Peyer's patch (tissue), 4 donors: ENCODE data around the gene PRPSAP1. TPM values are rescaled to one million over a fixed set of nuclear protein-coding genes. Genes with fewer than 3 reads are reported as not detected.

ENCODE experiments used
- DNase-seq, 3 donors: peaks; one replicate each; pipeline ENCODE4 v3.0.0-alpha.2; 2017 to 2019
- H3K27ac ChIP-seq, 4 donors: fragments of 200-600 bp; sonication (generic); one replicate each; pipeline ENCODE4 v1.5.1; 2016 to 2019
- H3K27me3 ChIP-seq, 2 donors: fragments of 200-600 bp; sonication (generic); one replicate each; pipeline ENCODE4 v1.5.1; 2019
- H3K36me3 ChIP-seq, 3 donors: fragments of 200-600 bp; sonication (generic); one replicate each; pipeline ENCODE4 v1.5.1; 2016 to 2019
- H3K4me1 ChIP-seq, 4 donors: fragments of 200-600 bp; sonication (generic); one replicate each; pipeline ENCODE4 v1.5.1; 2016 to 2019
- H3K4me3 ChIP-seq, 4 donors: fragments of 200-600 bp; sonication (generic); 1 replicate in 3 of 4; 2 replicates in 1 of 4; pipeline ENCODE4 v1.5.1; 2016 to 2019; ENCODE audit warnings: mild to moderate bottlenecking in 1 of 4
- H3K9me3 ChIP-seq, 4 donors: fragments of 200-600 bp; sonication (generic); one replicate each; pipeline ENCODE4 v1.5.1; 2016 to 2019; ENCODE audit warnings: mild to moderate bottlenecking in 1 of 4
- POLR2A ChIP-seq, 2 donors: fragments of 450-650 bp; IDR thresholded peaks; one replicate each; pipeline ENCODE4 v1.5.1; 2017; ENCODE audit warnings: antibody characterized with exemption in 2 of 2, mild to moderate bottlenecking in 2 of 2, moderate library complexity in 2 of 2
- total RNA-seq, 4 donors: library from RNA; depleted of rRNA; stranded (reverse); fragments of >200 nt; gene quantifications; one replicate each; pipeline ENCODE4 v1.1.0, GENCODE V29; 2016
- TF ChIP-seq, protein P1 (sequence below), 6 experiments: fragments of 450-650 bp in 4 of 6; fragments of 200-600 bp in 2 of 6; sonication (generic) in 1 of 6; IDR thresholded peaks; one replicate each; pipeline ENCODE4 v1.5.1; 2017 to 2019; ENCODE audit warnings: antibody characterized with exemption in 6 of 6, mild to moderate bottlenecking in 3 of 6, moderate library complexity in 1 of 6

PRPSAP1 gene
- total RNA-seq, 4 donors from 2014 or later = 39.4 to 105 (median 70.4) TPM

DNA sequence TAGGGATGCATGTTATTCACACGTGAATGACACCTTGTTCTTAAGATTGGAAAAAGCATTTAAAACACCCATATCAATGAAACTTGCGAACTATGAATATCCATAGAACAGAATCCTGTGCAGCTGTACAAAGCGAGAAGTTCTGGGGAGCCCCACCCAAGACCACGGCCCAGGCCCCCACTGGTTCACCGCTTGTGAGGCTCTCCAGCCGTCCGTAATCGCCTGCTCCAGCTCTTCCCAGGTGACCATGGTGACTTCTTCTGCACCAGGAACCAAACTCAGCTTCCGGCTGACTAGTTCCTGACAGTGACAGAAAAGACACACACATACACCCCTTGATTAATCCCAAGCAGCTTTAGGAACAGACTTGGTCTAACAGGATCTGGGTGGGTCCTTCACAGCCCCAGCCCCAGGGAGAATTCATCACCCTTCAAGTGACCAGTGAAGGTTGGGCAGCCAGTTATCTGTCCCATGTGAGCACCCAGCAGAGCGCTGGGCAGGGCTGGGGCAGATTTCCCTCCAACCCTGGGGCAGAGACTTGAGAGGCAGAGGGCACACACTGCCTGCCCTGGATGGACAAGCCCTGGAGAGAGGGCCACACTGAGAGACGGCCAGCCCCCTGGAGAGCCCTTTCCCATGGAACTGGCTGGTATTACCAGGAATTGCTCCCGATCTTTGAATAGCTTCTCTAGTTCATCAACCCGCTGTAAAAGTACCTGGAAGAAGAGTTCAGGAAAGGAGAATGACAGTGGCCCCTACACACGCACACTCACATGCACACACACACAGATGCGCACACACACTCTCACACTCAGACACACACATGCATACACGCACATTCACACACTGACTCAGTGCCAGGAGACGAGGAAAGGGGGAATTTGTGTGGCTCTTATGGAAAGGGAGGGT is 49.2 kb downstream of the PRPSAP1 start:
- no peak overlapping the region for H3K27ac ChIP-seq
- TF ChIP-seq, protein P1, sequence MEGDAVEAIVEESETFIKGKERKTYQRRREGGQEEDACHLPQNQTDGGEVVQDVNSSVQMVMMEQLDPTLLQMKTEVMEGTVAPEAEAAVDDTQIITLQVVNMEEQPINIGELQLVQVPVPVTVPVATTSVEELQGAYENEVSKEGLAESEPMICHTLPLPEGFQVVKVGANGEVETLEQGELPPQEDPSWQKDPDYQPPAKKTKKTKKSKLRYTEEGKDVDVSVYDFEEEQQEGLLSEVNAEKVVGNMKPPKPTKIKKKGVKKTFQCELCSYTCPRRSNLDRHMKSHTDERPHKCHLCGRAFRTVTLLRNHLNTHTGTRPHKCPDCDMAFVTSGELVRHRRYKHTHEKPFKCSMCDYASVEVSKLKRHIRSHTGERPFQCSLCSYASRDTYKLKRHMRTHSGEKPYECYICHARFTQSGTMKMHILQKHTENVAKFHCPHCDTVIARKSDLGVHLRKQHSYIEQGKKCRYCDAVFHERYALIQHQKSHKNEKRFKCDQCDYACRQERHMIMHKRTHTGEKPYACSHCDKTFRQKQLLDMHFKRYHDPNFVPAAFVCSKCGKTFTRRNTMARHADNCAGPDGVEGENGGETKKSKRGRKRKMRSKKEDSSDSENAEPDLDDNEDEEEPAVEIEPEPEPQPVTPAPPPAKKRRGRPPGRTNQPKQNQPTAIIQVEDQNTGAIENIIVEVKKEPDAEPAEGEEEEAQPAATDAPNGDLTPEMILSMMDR (IDR thresholded peaks at IDR 0.05) = no peak
- no peak for TF ChIP-seq POLR2A (IDR thresholded peaks at IDR 0.05)
- no peak for DNase-seq
- peaks cover 0 to 6% (median 0%) of the 10 kb centered on the region in 3 donors for H3K36me3 ChIP-seq
- no peaks in the 10 kb centered on the region for H3K4me1 ChIP-seq
- no peak overlapping the region for H3K4me3 ChIP-seq
- no peaks in the 10 kb centered on the region for H3K27me3 ChIP-seq
- H3K9me3 ChIP-seq = no peaks in the 10 kb centered on the region

GRCh38 chr17:76297436-76297835 is 56.3 kb downstream of the PRPSAP1 start:
- Histone ChIP-seq H3K27ac (no peak overlapping the region), H3K9me3 (no peaks in the 10 kb centered on the region), H3K36me3 (no peaks in the 10 kb centered on the region), H3K4me1 (no peaks in the 10 kb centered on the region), H3K27me3 (no peaks in the 10 kb centered on the region), H3K4me3 (no peak overlapping the region)
- no peak for TF ChIP-seq POLR2A (IDR thresholded peaks at IDR 0.05)
- TF ChIP-seq, protein P1 (IDR thresholded peaks at IDR 0.05) = no peak
- DNase-seq = no peak

DNA sequence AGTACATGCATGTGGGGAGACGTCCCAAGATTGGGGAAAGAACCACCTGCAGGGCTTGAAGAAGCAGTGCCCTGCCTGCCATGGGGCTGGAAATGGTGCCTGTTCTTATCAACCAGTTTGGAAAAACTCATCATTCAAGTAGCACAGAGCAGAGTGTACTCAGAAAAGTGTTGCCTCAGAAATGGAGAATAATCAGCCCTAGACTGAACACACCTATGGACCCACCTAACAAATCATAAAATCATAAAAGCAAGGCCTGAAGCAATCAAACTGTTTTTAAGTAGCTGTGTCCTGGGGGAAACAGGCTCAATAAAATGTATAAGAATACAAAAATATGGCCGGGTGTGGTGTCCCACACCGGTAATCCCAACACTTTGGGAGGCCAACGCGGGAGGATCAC is 56.8 kb downstream of the PRPSAP1 start:
- Histone ChIP-seq H3K4me1 (no peaks in the 10 kb centered on the region), H3K27me3 (no peaks in the 10 kb centered on the region), H3K27ac (no peak overlapping the region), H3K4me3 (no peak overlapping the region), H3K36me3 (no peaks in the 10 kb centered on the region), H3K9me3 (no peaks in the 10 kb centered on the region)
- no peak for DNase-seq
- TF ChIP-seq, protein P1 (IDR thresholded peaks at IDR 0.05) = no peak

- no peak for TF ChIP-seq POLR2A (IDR thresholded peaks at IDR 0.05)
- TF ChIP-seq, protein P1 (IDR thresholded peaks at IDR 0.05) = no peak
- H3K27me3 ChIP-seq = no peaks in the 10 kb centered on the region
- no peaks in the 10 kb centered on the region for H3K9me3 ChIP-seq
- DNase-seq = no peak
- H3K4me3 ChIP-seq = no peak overlapping the region
- H3K4me1 ChIP-seq = no peaks in the 10 kb centered on the region
- no peak overlapping the region for H3K27ac ChIP-seq
- H3K36me3 ChIP-seq = no peaks in the 10 kb centered on the region
Measured at GRCh38 chr17:76296186-76296585, 57.5 kb downstream of the PRPSAP1 start.

- H3K4me1 ChIP-seq = no peaks in the 10 kb centered on the region
- H3K27ac ChIP-seq = no peak overlapping the region
- no peaks in the 10 kb centered on the region for H3K27me3 ChIP-seq
- TF ChIP-seq POLR2A (IDR thresholded peaks at IDR 0.05) = no peak
- TF ChIP-seq, protein P1 (IDR thresholded peaks at IDR 0.05) = no peak
- H3K4me3 ChIP-seq = no peak overlapping the region
- H3K36me3 ChIP-seq = no peaks in the 10 kb centered on the region
- DNase-seq = no peak
- no peaks in the 10 kb centered on the region for H3K9me3 ChIP-seq
Measured at GRCh38 chr17:76293106-76293505, 60.6 kb downstream of the PRPSAP1 start.
